RWPE1 (cell line): ENCODE data around the gene RPLP2.

ENCODE experiments used
- CTCF ChIA-PET: fragments of 350-600 bp; sonication (Branson Sonifier 250); formaldehyde crosslinking; extraction: SDS; loops from one replicate; lab custom pipeline; 2021; lab: Yijun Ruan, JAX
- POLR2A ChIA-PET: fragments of 400-600 bp; formaldehyde crosslinking; extraction: SDS; loops from one replicate; lab custom pipeline; 2020; ENCODE audit warnings: antibody characterized with exemption; ENCODE audit not compliant: low non-redundant PET; lab: Yijun Ruan, JAX
- DNase-seq: peaks from one replicate; pipeline ENCODE4 v3.0.0; 2012; ENCODE audit warnings: low spot score
- H3K27ac ChIP-seq: fragments of 450-650 bp; 2 replicates; pipeline ENCODE4 v1.5.1; 2017
- CTCF ChIP-seq: fragments of 450-650 bp; conservative IDR thresholded peaks from 2 replicates; pipeline ENCODE4 v1.5.1; 2017; ENCODE audit warnings: low read depth, mild to moderate bottlenecking

The RPLP2 gene

GRCh38 chr11:803770-804598 is 5.8 kb upstream of the RPLP2 start:
- peak overlapping the region; percentile 97 for H3K27ac ChIP-seq
- TF ChIP-seq CTCF: no peak
- CTCF ChIA-PET: interaction anchor here (0.7 kb wide), 1 partner anchor 58 kb away, joined by 3 read pairs; no protein-coding TSS in a partner anchor
- DNase-seq: peak; percentile 72
- POLR2A ChIA-PET: interaction anchor here (0.5 to 1.1 kb wide), 2 partner anchors 18 to 20 kb away, joined by 3 to 6 read pairs; no protein-coding TSS in a partner anchor

GRCh38 chr11:804599-804964 is 5.2 kb upstream of the RPLP2 start:
- DNase-seq: no peak
- TF ChIP-seq CTCF: no peak
- ChIA-PET POLR2A (interaction anchor here (0.5 to 1.1 kb wide), 2 partner anchors 17 to 20 kb away, joined by 3 to 6 read pairs; no protein-coding TSS in a partner anchor), CTCF (no interaction called here)
- peak overlapping the region; percentile 97 for H3K27ac ChIP-seq

- peak overlapping the region; percentile 97 for H3K27ac ChIP-seq
- no peak for TF ChIP-seq CTCF
- no peak for DNase-seq
- POLR2A ChIA-PET: interaction anchor here (0.7 to 1.4 kb wide), 2 partner anchors 11 to 242 kb away, joined by 3 to 7 read pairs; partner anchors contain the start of gene PNPLA2
- CTCF ChIA-PET: no interaction called here
Observed at GRCh38 chr11:808427-809286, 1.1 kb upstream of the RPLP2 start.

- TF ChIP-seq CTCF: no peak
- DNase-seq: no peak
- CTCF ChIA-PET: no interaction called here
- POLR2A ChIA-PET: interaction anchor here (0.8 to 1.4 kb wide), 2 partner anchors 9 to 113 kb away, joined by 4 to 7 read pairs; partner anchors contain the start of gene PNPLA2
- peak overlapping the region; percentile 97 for H3K27ac ChIP-seq
Observed at GRCh38 chr11:810040-810567, 337 bp downstream of the RPLP2 start.

- POLR2A ChIA-PET: interaction anchor here (0.6 to 1.1 kb wide), 3 partner anchors 11 to 29 kb away, joined by 3 to 8 read pairs (median 4); no protein-coding TSS in a partner anchor
- CTCF ChIA-PET: interaction anchor here (0.6 kb wide), 1 partner anchor 48 kb away, joined by 7 read pairs; no protein-coding TSS in a partner anchor
- peak overlapping the region; percentile 97 for H3K27ac ChIP-seq
- no peak for DNase-seq
- no peak for TF ChIP-seq CTCF
Observed at GRCh38 chr11:811446-812245, 1.9 kb downstream of the RPLP2 start.
